ENCODE measurements around the gene TBL2. TPM values are rescaled to one million over a fixed set of nuclear protein-coding genes. Genes with fewer than 3 reads are reported as not detected.
"Not testable (repeated sequence)": the region's sequence is repeated elsewhere in the genome, so short reads cannot be mapped to it uniquely, and the experiment has no call there.

TBL2 gene
- total and polyA plus RNA-seq, 7 donors = 5.4 to 29.6 (median 25.2) TPM

DNA sequence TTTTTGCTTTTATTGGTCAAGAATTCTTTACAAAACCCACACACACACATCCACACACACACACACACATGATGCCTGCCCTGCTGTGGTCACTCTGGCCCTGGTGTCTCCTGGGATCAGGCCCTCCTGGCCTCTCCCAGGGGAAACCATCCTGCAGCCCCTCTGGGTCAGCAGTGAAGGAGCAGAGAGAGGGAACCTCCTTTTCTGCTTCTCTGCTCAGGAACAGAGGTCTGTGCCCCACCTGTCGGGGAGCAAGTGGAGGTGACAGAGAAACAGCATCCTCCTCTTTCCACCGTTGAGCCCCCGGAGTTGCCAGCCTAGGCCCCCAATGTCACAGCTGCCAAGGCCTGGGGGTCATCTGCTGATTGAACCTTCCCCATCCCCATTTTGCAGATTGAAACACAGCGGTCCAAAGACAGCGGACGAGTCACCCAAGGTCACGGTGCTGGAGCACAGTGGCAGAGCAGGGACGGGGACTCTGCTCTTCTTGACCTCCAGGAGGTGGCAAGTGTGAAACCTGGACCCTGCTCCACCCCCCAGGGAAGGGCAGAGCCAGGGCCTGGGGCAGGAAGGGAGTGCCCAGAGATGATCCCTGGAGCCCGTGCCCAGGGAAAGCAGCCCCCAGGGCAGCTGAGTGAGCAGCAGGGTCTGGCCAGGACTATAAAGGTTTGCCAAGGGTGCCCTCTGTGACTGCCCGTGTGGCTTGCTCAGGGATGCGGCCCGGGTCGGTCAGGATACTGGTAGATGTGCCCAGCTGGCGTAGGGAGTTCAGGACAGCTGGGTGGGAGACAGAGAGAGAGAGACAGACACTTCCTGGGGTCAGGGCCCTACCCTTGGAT lies 15.0 kb upstream of the TBL2 start:
- intact Hi-C loops (cut with DNase I) = no loop called here
- H3K4me1 ChIP-seq = no peaks in the 10 kb centered on the region
- no peak for DNase-seq
- peaks cover 0 to 7% (median 0%) of the 10 kb centered on the region in 3 donors for H3K27me3 ChIP-seq
- H3K27ac ChIP-seq = no peak overlapping the region
- WGBS, 2 donors = 73 to 79% methylated on average over 14 of the region's 14 CpGs
- H3K36me3 ChIP-seq = no peaks in the 10 kb centered on the region
- H3K9me3 ChIP-seq = no peaks in the 10 kb centered on the region
- no peak overlapping the region for H3K4me3 ChIP-seq
- TF ChIP-seq POLR2A (IDR thresholded peaks at IDR 0.05) (no peak), EP300 (IDR thresholded peaks at IDR 0.05) (no peak), POLR2AphosphoS5 (IDR thresholded peaks at IDR 0.05) (no peak)
- TF ChIP-seq, protein P1, sequence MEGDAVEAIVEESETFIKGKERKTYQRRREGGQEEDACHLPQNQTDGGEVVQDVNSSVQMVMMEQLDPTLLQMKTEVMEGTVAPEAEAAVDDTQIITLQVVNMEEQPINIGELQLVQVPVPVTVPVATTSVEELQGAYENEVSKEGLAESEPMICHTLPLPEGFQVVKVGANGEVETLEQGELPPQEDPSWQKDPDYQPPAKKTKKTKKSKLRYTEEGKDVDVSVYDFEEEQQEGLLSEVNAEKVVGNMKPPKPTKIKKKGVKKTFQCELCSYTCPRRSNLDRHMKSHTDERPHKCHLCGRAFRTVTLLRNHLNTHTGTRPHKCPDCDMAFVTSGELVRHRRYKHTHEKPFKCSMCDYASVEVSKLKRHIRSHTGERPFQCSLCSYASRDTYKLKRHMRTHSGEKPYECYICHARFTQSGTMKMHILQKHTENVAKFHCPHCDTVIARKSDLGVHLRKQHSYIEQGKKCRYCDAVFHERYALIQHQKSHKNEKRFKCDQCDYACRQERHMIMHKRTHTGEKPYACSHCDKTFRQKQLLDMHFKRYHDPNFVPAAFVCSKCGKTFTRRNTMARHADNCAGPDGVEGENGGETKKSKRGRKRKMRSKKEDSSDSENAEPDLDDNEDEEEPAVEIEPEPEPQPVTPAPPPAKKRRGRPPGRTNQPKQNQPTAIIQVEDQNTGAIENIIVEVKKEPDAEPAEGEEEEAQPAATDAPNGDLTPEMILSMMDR (IDR thresholded peaks at IDR 0.05) = no peak

GRCh38 chr7:73586911-73587310 lies 8.5 kb upstream of the TBL2 start:
- intact Hi-C loops (cut with DNase I) = no loop called here
- H3K4me1 ChIP-seq = peaks cover 0 to 5% (median 2%) of the 10 kb centered on the region in 4 donors
- H3K9me3 ChIP-seq = no peaks in the 10 kb centered on the region
- H3K27ac ChIP-seq = no peak overlapping the region
- no peaks in the 10 kb centered on the region for H3K27me3 ChIP-seq
- TF ChIP-seq EP300 (IDR thresholded peaks at IDR 0.05) = no peak
- no peak for TF ChIP-seq POLR2A (IDR thresholded peaks at IDR 0.05)
- TF ChIP-seq, protein P1 (IDR thresholded peaks at IDR 0.05) = no peak
- TF ChIP-seq POLR2AphosphoS5 (IDR thresholded peaks at IDR 0.05) = no peak
- DNase-seq = no peak
- H3K36me3 ChIP-seq = no peaks in the 10 kb centered on the region
- H3K4me3 ChIP-seq = no peak overlapping the region
- 93 to 95% methylated on average over 12 of the region's 12 CpGs for WGBS, 2 donors

DNA sequence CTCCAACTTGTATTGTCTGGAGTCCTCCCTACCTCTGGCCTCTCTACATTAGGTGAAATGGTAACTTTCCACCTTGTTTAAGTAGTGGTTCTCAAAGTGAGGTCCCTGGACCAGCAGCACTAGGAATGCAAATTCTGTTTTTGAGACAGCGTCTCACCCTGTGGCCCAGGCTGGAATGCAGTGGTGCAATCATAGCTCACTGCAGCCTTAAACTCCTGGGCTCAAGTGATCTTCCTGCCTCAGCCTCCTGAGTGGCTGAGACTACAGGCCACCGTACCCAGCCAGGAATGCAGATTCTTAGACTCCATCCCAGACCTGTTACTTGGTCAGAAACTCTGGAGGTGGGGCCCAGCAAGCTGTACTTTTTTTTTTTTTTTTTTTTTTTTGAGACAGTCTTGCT lies 6.8 kb upstream of the TBL2 start:
- intact Hi-C loops (cut with DNase I) = no loop called here
- no peak for DNase-seq
- peaks cover 0 to 5% (median 2%) of the 10 kb centered on the region in 4 donors for H3K4me1 ChIP-seq
- H3K27ac ChIP-seq = no peak overlapping the region
- H3K9me3 ChIP-seq = no peaks in the 10 kb centered on the region
- H3K27me3 ChIP-seq = no peaks in the 10 kb centered on the region
- H3K4me3 ChIP-seq = no peak overlapping the region
- 84% methylated on average over 2 of the region's 2 CpGs for WGBS, 2 donors
- H3K36me3 ChIP-seq = no peaks in the 10 kb centered on the region
- TF ChIP-seq POLR2AphosphoS5 (IDR thresholded peaks at IDR 0.05) (no peak), EP300 (IDR thresholded peaks at IDR 0.05) (no peak)
- TF ChIP-seq, protein P1 (IDR thresholded peaks at IDR 0.05) = no peak

GRCh38 chr7:73582664-73583202 lies 4.4 kb upstream of the TBL2 start:
- H3K4me1 ChIP-seq = peaks cover 0 to 15% (median 5%) of the 10 kb centered on the region in 4 donors
- WGBS, 2 donors = 93 to 95% methylated on average over 6 of the region's 6 CpGs
- no peaks in the 10 kb centered on the region for H3K36me3 ChIP-seq
- intact Hi-C loops (cut with DNase I) = no loop called here
- no peaks in the 10 kb centered on the region for H3K27me3 ChIP-seq
- DNase-seq = no peak
- no peak overlapping the region for H3K4me3 ChIP-seq
- H3K9me3 ChIP-seq = no peaks in the 10 kb centered on the region
- TF ChIP-seq, protein P1 (IDR thresholded peaks at IDR 0.05) = no peak
- no peak for TF ChIP-seq EP300 (IDR thresholded peaks at IDR 0.05)
- no peak for TF ChIP-seq POLR2AphosphoS5 (IDR thresholded peaks at IDR 0.05)
- no peak for TF ChIP-seq POLR2A (IDR thresholded peaks at IDR 0.05)
- no peak overlapping the region for H3K27ac ChIP-seq

DNA sequence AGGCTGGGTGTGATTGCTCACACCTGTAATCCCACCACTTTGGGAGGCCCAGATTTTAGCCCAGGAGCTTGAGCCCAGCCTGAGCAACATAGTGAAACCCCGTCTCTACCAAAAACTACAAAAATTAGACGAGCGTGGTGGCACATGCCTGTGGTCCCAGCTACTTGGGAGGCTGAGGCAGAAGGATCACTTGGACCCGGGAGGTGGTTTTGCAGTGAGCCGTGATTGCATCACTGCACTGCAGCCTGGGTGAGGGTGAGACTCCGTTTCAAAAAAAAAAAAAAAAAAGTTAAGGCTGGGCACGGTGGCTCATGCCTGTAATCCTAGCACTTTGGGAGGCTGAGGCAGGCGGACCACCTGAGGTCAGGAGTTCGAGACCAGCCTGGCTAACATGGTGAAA lies 2.6 kb upstream of the TBL2 start:
- H3K4me3 ChIP-seq; intact Hi-C loops (cut with DNase I); H3K27ac ChIP-seq; H3K9me3 ChIP-seq; DNase-seq; H3K36me3 ChIP-seq; H3K27me3 ChIP-seq: not testable (repeated sequence)
- H3K4me1 ChIP-seq = peaks cover 0 to 31% (median 21%) of the 10 kb centered on the region in 4 donors
- WGBS, 2 donors = 78 to 84% methylated on average over 9 of the region's 9 CpGs
